Activated naive CD4-positive, alpha-beta T cell treated with anti-CD3 and anti-CD28 coated beads for 36 hours (primary cell): Measurements from ENCODE around the gene PRDX2. TPM values are rescaled to one million over a fixed set of nuclear protein-coding genes. Genes with fewer than 3 reads are reported as not detected.

Experiments
- CTCF ChIA-PET: fragments of 350-600 bp; sonication (Branson Sonifier 250); formaldehyde crosslinking; loops from one replicate; lab custom pipeline; 2021; ENCODE audit warnings: antibody characterized with exemption; lab: Charles Lee
- DNase-seq: peaks from one replicate; pipeline ENCODE4 v3.0.0-alpha.2; 2020
- H3K27ac Mint-ChIP-seq: one replicate; pipeline ENCODE4 v1.8.0; 2021; ENCODE audit warnings: mild to moderate bottlenecking, mixed read lengths
- H3K27me3 Mint-ChIP-seq: one replicate; pipeline ENCODE4 v1.8.0; 2021; ENCODE audit warnings: low read depth, mixed read lengths
- H3K36me3 Mint-ChIP-seq: one replicate; pipeline ENCODE4 v1.8.0; 2021; ENCODE audit warnings: low read depth, mixed read lengths
- H3K4me1 Mint-ChIP-seq: one replicate; pipeline ENCODE4 v1.8.0; 2021; ENCODE audit warnings: low read depth, mixed read lengths
- H3K4me3 Mint-ChIP-seq: one replicate; pipeline ENCODE4 v1.8.0; 2021; ENCODE audit warnings: mild to moderate bottlenecking, moderate library complexity, mixed read lengths
- H3K9me3 Mint-ChIP-seq: one replicate; pipeline ENCODE4 v1.8.0; 2021; ENCODE audit warnings: mixed read lengths
- intact Hi-C: fragments of 100-400 bp; cut with micrococcal nuclease; formaldehyde crosslinking; loops from one replicate; pipeline ENCODE4 v1.15.1; 2023
- microRNA-seq: library from miRNA; unstranded; fragments of <30 nt; microRNA quantifications from one replicate; pipeline ENCODE4 v1.2.0, GENCODE V29; 2022; ENCODE audit warnings: borderline microRNAs expressed, borderline replicate concordance
- total RNA-seq, 2 experiments: library from RNA; stranded (reverse); gene quantifications; one replicate each; pipeline ENCODE4 v1.2.3, GENCODE V29; 2021

PRDX2 gene
- total RNA-seq, 2 experiments from 2014 or later: 237 to 249 TPM

DNA sequence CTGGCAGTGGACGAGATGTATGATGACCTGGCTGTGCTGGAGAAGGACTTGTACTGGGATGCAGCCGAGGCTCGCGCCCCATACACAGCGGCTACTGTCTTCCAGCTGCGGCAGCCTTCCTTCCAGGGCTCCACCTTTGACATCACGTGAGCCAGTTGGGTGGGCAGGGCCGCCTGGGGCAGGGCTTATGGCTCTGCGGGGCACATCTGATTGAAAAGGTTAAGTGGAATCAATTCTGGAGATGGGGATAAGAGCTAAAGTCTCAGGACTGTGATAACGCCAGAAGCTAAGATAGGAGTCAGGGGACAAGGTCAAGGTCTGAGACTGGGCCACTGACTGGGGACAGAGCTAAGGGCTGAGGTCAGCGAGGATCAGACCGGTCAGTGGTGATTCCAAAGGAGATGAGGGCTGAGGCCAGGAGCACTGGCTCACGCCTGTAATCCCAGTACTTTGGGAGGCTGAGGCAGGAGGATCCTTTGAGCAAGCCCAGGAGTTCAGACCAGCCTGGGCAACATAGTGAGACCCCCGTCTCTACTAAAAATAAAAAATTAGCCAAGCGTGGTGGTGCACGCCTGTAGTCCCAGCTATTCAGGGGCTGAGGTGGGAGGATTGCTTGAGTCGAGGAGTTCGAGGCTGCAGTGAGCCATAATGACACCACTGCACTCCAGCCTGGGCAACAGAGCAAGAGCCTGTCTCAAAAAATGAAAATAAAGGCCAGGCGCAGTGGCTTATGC, 45.3 kb downstream of the PRDX2 start:
- Mint-ChIP-seq H3K4me1 (peaks cover 2% of the 10 kb centered on the region), H3K27me3 (peaks cover 20% of the 10 kb centered on the region), H3K9me3 (no peaks in the 10 kb centered on the region), H3K36me3 (no peaks in the 10 kb centered on the region), H3K27ac (peak overlapping the region; percentile 5), H3K4me3 (no peak overlapping the region)
- intact Hi-C loops: loop anchor here (2.0 kb wide), 1 partner anchor 192 kb away; no protein-coding TSS in a partner anchor
- DNase-seq: no peak
- CTCF ChIA-PET: interaction anchor here (0.6 to 16.6 kb wide), 12 partner anchors 8 to 233 kb away, joined by 3 to 341 read pairs (median 6); partner anchors contain the start of genes GET3, PRDX2, THSD8 and TNPO2

DNA sequence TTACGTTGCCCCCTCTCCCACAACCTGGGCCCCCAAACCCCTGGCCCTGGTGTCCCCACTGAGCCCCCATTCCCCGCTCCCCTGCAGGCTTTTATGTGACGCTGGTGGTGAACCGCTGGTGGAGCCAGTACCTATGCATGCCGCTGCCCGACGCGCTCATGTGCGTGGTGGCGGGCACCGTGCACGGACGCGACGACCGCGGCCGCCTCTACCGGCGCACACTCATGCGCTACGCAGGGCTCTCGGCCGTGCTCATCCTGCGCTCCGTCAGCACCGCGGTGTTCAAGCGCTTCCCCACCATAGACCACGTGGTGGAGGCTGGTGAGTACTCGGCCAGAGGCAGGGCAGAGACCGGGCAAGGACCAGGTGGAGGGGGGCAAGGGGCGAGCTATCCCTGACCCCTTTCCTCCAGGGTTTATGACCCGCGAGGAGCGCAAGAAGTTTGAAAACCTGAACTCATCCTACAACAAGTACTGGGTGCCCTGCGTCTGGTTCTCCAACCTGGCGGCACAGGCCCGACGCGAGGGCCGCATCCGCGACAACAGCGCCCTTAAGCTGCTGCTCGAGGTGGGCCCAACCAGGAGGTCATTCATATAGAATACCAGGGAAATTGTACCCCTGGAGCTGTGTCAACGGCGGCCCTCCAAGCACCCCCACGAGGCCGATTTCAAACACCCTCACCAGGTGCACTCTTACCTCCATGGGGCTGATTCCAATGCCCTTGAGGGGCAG, 47.0 kb downstream of the PRDX2 start:
- intact Hi-C loops: no loop called here
- CTCF ChIA-PET: interaction anchor here (0.8 to 16.6 kb wide), 8 partner anchors 8 to 93 kb away, joined by 3 to 341 read pairs (median 5); partner anchors contain the start of genes GET3, PRDX2 and THSD8
- no peak for DNase-seq
- H3K27me3 Mint-ChIP-seq: peaks cover 28% of the 10 kb centered on the region
- no peak overlapping the region for H3K27ac Mint-ChIP-seq
- no peak overlapping the region for H3K4me3 Mint-ChIP-seq
- no peaks in the 10 kb centered on the region for H3K36me3 Mint-ChIP-seq
- no peaks in the 10 kb centered on the region for H3K9me3 Mint-ChIP-seq
- peaks cover 3% of the 10 kb centered on the region for H3K4me1 Mint-ChIP-seq

DNA sequence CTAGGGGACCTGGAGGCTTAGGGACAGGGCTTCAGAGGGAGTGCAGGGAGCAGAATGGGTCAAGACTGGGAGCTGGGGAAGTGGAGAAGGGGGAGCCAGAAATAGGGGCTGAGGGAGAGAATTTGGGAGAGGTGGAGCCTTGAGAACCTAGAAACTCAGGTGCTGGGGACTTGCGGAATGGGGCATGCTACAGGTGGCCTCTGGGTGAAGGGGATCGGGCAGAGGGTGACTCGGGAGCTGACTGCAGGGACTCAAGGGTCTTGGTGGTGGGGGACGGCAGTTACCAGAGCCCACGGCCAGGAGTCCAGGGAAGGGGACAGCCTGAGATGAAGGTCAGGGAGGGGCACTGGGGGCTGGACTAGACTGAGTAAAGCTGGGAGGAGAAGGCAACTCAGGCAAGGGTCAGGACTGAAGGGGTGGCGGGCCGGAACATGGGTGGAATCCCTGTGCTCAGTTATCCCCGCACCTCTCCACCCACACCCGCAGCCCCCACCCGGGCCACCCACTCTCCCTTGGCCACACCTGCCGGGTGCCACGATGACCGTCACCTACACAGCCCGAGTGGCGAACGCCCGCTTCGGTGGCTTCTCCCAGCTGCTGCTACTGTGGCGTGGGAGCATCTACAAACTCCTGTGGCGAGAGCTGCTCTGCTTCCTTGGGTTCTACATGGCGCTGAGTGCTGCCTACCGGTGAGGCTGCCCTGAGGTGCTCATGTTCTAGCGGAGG, 49.4 kb downstream of the PRDX2 start:
- Mint-ChIP-seq H3K36me3 (peaks cover 12% of the 10 kb centered on the region), H3K27ac (no peak overlapping the region), H3K27me3 (peaks cover 29% of the 10 kb centered on the region), H3K9me3 (peaks cover 4% of the 10 kb centered on the region), H3K4me3 (no peak overlapping the region), H3K4me1 (peaks cover 3% of the 10 kb centered on the region)
- intact Hi-C loops: no loop called here
- CTCF ChIA-PET: interaction anchor here (1.6 to 2.2 kb wide), 2 partner anchors 10 to 14 kb away, joined by 5 to 10 read pairs; no protein-coding TSS in a partner anchor
- no peak for DNase-seq

DNA sequence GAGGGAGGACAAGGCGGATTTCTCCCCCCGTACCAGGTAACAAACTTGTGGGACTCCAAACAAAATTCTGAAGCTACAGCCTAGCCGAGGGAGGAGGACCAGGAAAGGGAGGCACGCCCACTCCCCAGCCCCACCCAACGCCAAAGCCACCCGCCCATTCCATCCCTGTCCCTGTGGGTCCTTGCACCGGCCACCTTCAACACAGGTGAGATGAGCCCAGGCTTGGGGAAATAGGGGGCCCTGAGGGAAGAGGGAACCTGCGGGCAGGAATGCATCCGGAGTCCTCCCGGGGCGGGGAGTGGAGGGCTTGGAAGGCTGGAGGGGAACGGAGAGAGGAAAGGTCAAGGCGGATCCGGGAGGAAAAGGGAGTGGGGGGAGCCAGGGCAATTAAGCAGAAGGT, 50.0 kb downstream of the PRDX2 start, which contains the start of gene BEST2:
Gene BEST2 (plus strand): TSS at position 157 of the 400 bp plus-strand sequence. CDS start 802 bp downstream, outside the sequence.
- Mint-ChIP-seq H3K36me3 (peaks cover 18% of the 10 kb centered on the region), H3K4me3 (no peak within 1 kb of the TSS), H3K27ac (no peak within 1 kb of the TSS), H3K27me3 (peaks cover 29% of the 10 kb centered on the region), H3K9me3 (peaks cover 4% of the 10 kb centered on the region), H3K4me1 (peaks cover 3% of the 10 kb centered on the region)
- intact Hi-C loops: no loop called here
- CTCF ChIA-PET: interaction anchor here (1.6 to 2.2 kb wide), 2 partner anchors 11 to 14 kb away, joined by 5 to 10 read pairs; no protein-coding TSS in a partner anchor
- DNase-seq: no peak

DNA sequence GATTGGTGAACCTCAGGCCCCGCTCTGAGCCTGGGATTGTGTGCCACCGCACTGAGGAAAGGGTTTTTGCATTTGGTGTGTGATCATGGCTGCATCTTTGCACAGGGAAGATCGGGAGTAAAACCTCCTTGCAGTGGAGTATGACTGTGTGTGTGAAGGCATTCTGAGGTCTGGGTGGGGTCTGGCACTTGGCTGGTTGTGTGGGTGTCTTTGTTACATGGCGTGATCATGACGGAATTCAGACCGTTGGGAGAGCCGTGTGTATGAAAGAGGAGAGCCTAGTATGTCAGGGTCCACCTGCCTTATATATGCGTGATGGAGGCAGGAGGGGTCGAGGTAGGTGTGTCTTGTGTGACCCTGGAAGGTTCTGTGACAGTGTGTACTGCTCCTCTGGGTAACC, 50.7 kb downstream of the PRDX2 start:
- CTCF ChIA-PET: interaction anchor here (1.9 kb wide), 1 partner anchor 45 kb away, joined by 4 read pairs; no protein-coding TSS in a partner anchor
- Mint-ChIP-seq H3K27me3 (peaks cover 24% of the 10 kb centered on the region), H3K4me3 (no peak overlapping the region), H3K4me1 (peaks cover 3% of the 10 kb centered on the region), H3K9me3 (peaks cover 4% of the 10 kb centered on the region), H3K36me3 (peaks cover 23% of the 10 kb centered on the region), H3K27ac (no peak overlapping the region)
- intact Hi-C loops: no loop called here
- no peak for DNase-seq

DNA sequence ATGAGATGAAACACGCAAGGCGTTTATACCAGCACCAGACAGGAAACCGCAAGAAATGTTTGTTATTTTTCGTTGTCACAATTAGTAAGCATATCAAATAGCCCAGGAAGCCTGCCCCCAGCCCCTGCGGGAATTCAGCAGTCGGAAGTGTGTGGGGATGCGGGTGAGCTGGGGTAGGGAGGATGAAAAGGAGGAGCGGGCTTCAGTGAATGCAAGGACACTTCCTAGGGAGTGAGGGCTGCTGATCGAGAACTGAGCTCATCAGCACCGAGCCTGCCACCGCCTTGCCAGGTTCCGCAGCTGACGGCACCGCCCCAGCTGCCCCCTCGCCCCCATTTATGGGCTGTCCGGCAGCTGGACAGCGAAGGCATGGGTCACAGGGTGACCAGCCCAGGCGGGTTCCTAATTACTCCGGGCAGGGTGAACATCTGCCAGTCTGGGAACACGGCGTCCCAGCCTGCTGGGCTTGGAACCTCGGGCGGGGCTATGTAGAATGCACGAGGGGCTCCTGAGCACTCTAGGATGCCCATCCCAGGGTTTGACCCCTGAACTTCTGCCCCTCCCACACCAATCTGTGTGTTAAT, 51.6 kb downstream of the PRDX2 start:
- no peak overlapping the region for H3K4me3 Mint-ChIP-seq
- CTCF ChIA-PET: interaction anchor here (0.5 to 1.9 kb wide), 4 partner anchors 10 to 46 kb away, joined by 3 to 8 read pairs (median 5); no protein-coding TSS in a partner anchor
- peaks cover 26% of the 10 kb centered on the region for H3K36me3 Mint-ChIP-seq
- H3K27ac Mint-ChIP-seq: no peak overlapping the region
- no peak for DNase-seq
- H3K27me3 Mint-ChIP-seq: peaks cover 17% of the 10 kb centered on the region
- intact Hi-C loops: no loop called here
- H3K9me3 Mint-ChIP-seq: peaks cover 4% of the 10 kb centered on the region
- peaks cover 3% of the 10 kb centered on the region for H3K4me1 Mint-ChIP-seq

DNA sequence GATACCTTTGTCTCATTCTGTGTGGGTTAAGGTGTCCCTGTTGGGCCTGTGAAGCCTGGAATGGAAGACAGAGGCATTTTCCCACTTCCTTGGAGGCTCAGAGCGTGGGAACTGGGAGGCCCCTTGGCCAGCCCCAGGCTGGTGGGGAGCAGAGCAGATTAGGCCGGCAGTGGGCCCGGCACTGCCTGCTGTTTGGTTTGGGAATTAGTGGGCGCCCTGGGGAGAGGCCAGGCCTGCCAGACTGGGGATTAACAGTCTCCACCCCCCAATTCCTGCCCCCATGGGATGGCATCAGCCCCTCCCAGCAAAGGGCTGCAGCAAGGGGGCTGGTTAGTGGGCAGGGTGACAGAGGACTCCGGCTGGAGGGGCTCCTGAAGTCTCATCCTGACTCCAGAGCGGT, 53.1 kb downstream of the PRDX2 start:
- CTCF ChIA-PET: interaction anchor here (1.9 kb wide), 1 partner anchor 11 kb away, joined by 8 read pairs; no protein-coding TSS in a partner anchor
- Mint-ChIP-seq H3K27ac (no peak overlapping the region), H3K27me3 (peaks cover 12% of the 10 kb centered on the region), H3K36me3 (peaks cover 26% of the 10 kb centered on the region), H3K9me3 (peaks cover 4% of the 10 kb centered on the region), H3K4me1 (peaks cover 3% of the 10 kb centered on the region), H3K4me3 (no peak overlapping the region)
- DNase-seq: no peak
- intact Hi-C loops: no loop called here

Small RNA genes lying within 50 kb of the gene (microRNA-seq; reads per million reads assigned to microRNA genes)
- not detected for gene MIR5684

Other genes starting within 250 kb of the PRDX2 start
- 1 to 10 TPM; 3.9 to 5.0 TPM for gene ZNF490, start 191.0 kb downstream of the PRDX2 start, total RNA-seq
- 10 to 100 TPM; 11.2 to 11.9 TPM for gene ZNF791, start 190.9 kb downstream of the PRDX2 start, total RNA-seq
- 100 to 1,000 TPM; 120 to 131 TPM for gene MAN2B1, start 135.1 kb downstream of the PRDX2 start, total RNA-seq
- 10 to 100 TPM; 14.9 to 16.2 TPM for gene WDR83, start 135.0 kb downstream of the PRDX2 start, total RNA-seq
- gene DHPS, start 119.9 kb downstream of the PRDX2 start, total RNA-seq: 100 to 1,000 TPM; 131 to 149 TPM
- gene GNG14, start 113.8 kb downstream of the PRDX2 start, total RNA-seq: not detected
- gene FBXW9, start 105.2 kb downstream of the PRDX2 start, total RNA-seq: 1 to 10 TPM; 7.2 to 8.7 TPM
- gene TNPO2, start 77.9 kb downstream of the PRDX2 start, total RNA-seq: 10 to 100 TPM; 80.7 to 81.1 TPM
- 100 to 1,000 TPM; 119 to 126 TPM for gene TRIR, start 67.1 kb downstream of the PRDX2 start, total RNA-seq
- gene GET3, start 64.3 kb downstream of the PRDX2 start, total RNA-seq: 10 to 100 TPM; 47.7 TPM
- gene BEST2, start 50.0 kb downstream of the PRDX2 start, total RNA-seq: not detected
- 10 to 100 TPM; 14.0 to 14.9 TPM for gene HOOK2, start 26.2 kb downstream of the PRDX2 start, total RNA-seq
- gene JUNB, start 10.3 kb downstream of the PRDX2 start, total RNA-seq: 100 to 1,000 TPM; 292 to 296 TPM
- gene THSD8, start 269 bp upstream of the PRDX2 start, total RNA-seq: 10 to 100 TPM; 41.4 to 43.2 TPM
- gene RNASEH2A, start 4.8 kb upstream of the PRDX2 start, total RNA-seq: 10 to 100 TPM; 54.8 to 55.6 TPM
- gene RTBDN, start 32.8 kb upstream of the PRDX2 start, total RNA-seq: not detected
- gene MAST1, start 36.7 kb upstream of the PRDX2 start, total RNA-seq: 1 to 10 TPM; 1.2 to 1.5 TPM
- 10 to 100 TPM; 30.9 to 31.6 TPM for gene DNASE2, start 79.6 kb upstream of the PRDX2 start, total RNA-seq
- gene KLF1, start 85.4 kb upstream of the PRDX2 start, total RNA-seq: under 1 TPM; 0.17 to 0.21 TPM
- 10 to 100 TPM; 36.3 to 38.3 TPM for gene GCDH, start 89.4 kb upstream of the PRDX2 start, total RNA-seq
- gene SYCE2, start 117.5 kb upstream of the PRDX2 start, total RNA-seq: 1 to 10 TPM; 3.4 to 5.4 TPM
- 10 to 100 TPM; 77.9 to 82.8 TPM for gene FARSA, start 131.9 kb upstream of the PRDX2 start, total RNA-seq
- gene CALR, start 136.8 kb upstream of the PRDX2 start, total RNA-seq: 100 to 1,000 TPM; 407 to 431 TPM
- 100 to 1,000 TPM; 219 to 223 TPM for gene RAD23A, start 144.1 kb upstream of the PRDX2 start, total RNA-seq
- 10 to 100 TPM; 27.4 to 28.6 TPM for gene GADD45GIP1, start 155.4 kb upstream of the PRDX2 start, total RNA-seq
- not detected for gene DAND5, start 167.8 kb upstream of the PRDX2 start, total RNA-seq
- 1 to 10 TPM; 6.2 to 6.4 TPM for gene NFIX, start 193.7 kb upstream of the PRDX2 start, total RNA-seq